Progenitor cell of endocrine pancreas (in vitro differentiated cells): ENCODE measurements around the gene DOCK4. TPM values are rescaled to one million over a fixed set of nuclear protein-coding genes. Genes with fewer than 3 reads are reported as not detected.

ENCODE experiments used
- DNase-seq: peaks from one replicate; pipeline ENCODE4 v3.0.0; 2021; ENCODE audit warnings: low spot score; ENCODE audit not compliant: unreplicated experiment
- H3K27ac Mint-ChIP-seq: 2 replicates; pipeline ENCODE4 v1.8.0; 2021; ENCODE audit warnings: mild to moderate bottlenecking, moderate library complexity, mixed read lengths
- H3K27me3 Mint-ChIP-seq: 2 replicates; pipeline ENCODE4 v1.8.0; 2021; ENCODE audit warnings: mixed read lengths
- H3K36me3 Mint-ChIP-seq: 2 replicates; pipeline ENCODE4 v1.8.0; 2022; ENCODE audit warnings: mixed read lengths; ENCODE audit not compliant: insufficient read depth
- H3K4me1 Mint-ChIP-seq: 2 replicates; pipeline ENCODE4 v1.8.0; 2021; ENCODE audit warnings: low read depth, mixed read lengths
- H3K4me3 Mint-ChIP-seq: 2 replicates; pipeline ENCODE4 v1.8.0; 2021; ENCODE audit warnings: low read depth, mild to moderate bottlenecking, moderate library complexity, mixed read lengths
- H3K9me3 Mint-ChIP-seq: 2 replicates; pipeline ENCODE4 v1.8.0; 2021; ENCODE audit warnings: low read depth, mixed read lengths
- CTCF ChIP-seq: fragments of 200-600 bp; sonication (generic); IDR thresholded peaks from one replicate; pipeline ENCODE4 v1.5.0; 2021; ENCODE audit warnings: antibody characterized with exemption, mild to moderate bottlenecking; ENCODE audit not compliant: unreplicated experiment
- total RNA-seq: library from RNA; stranded (reverse); gene quantifications from 2 replicates; pipeline ENCODE4 v1.2.1, GENCODE V29; 2021

DOCK4 gene
- total RNA-seq, 1 donor from 2014 or later: 28.8 TPM

GRCh38 chr7:112174192-112174591, 32.0 kb downstream of the DOCK4 start:
- Mint-ChIP-seq H3K27ac (no peak overlapping the region), H3K9me3 (no peaks in the 10 kb centered on the region)

GRCh38 chr7:112173568-112173905, 32.7 kb downstream of the DOCK4 start:
- H3K27ac Mint-ChIP-seq: no peak overlapping the region
- DNase-seq: no peak
- peaks cover 2% of the 10 kb centered on the region for H3K27me3 Mint-ChIP-seq
- H3K9me3 Mint-ChIP-seq: no peaks in the 10 kb centered on the region
- H3K36me3 Mint-ChIP-seq: peaks cover 2% of the 10 kb centered on the region
- peaks cover 5% of the 10 kb centered on the region for H3K4me1 Mint-ChIP-seq
- TF ChIP-seq CTCF: no peak
- H3K4me3 Mint-ChIP-seq: no peak overlapping the region

More at GRCh38 chr7:112174192-112174591, 32.0 kb downstream of the DOCK4 start:
- DNase-seq: no peak
- peaks cover 2% of the 10 kb centered on the region for H3K36me3 Mint-ChIP-seq
- peaks cover 5% of the 10 kb centered on the region for H3K4me1 Mint-ChIP-seq
- H3K27me3 Mint-ChIP-seq: peaks cover 2% of the 10 kb centered on the region
- no peak overlapping the region for H3K4me3 Mint-ChIP-seq
- TF ChIP-seq CTCF: no peak

GRCh38 chr7:112172870-112173567, 33.2 kb downstream of the DOCK4 start:
- H3K27me3 Mint-ChIP-seq: peaks cover under 1% of the 10 kb centered on the region
- no peak for DNase-seq
- peaks cover 5% of the 10 kb centered on the region for H3K4me1 Mint-ChIP-seq
- TF ChIP-seq CTCF: no peak
- H3K27ac Mint-ChIP-seq: no peak overlapping the region
- no peak overlapping the region for H3K4me3 Mint-ChIP-seq
- H3K36me3 Mint-ChIP-seq: peaks cover 2% of the 10 kb centered on the region
- H3K9me3 Mint-ChIP-seq: no peaks in the 10 kb centered on the region

- DNase-seq: no peak
- H3K27me3 Mint-ChIP-seq: no peaks in the 10 kb centered on the region
- no peak for TF ChIP-seq CTCF
- H3K27ac Mint-ChIP-seq: no peak overlapping the region
- peaks cover 3% of the 10 kb centered on the region for H3K4me1 Mint-ChIP-seq
- no peaks in the 10 kb centered on the region for H3K9me3 Mint-ChIP-seq
- no peak overlapping the region for H3K4me3 Mint-ChIP-seq
- H3K36me3 Mint-ChIP-seq: peaks cover 2% of the 10 kb centered on the region
Measured at GRCh38 chr7:112171673-112172072, 34.5 kb downstream of the DOCK4 start.

GRCh38 chr7:112168915-112169314, 37.3 kb downstream of the DOCK4 start:
- no peak overlapping the region for H3K4me3 Mint-ChIP-seq
- peaks cover 6% of the 10 kb centered on the region for H3K27me3 Mint-ChIP-seq
- H3K9me3 Mint-ChIP-seq: no peaks in the 10 kb centered on the region
- H3K36me3 Mint-ChIP-seq: peaks cover 2% of the 10 kb centered on the region
- no peak for DNase-seq
- H3K4me1 Mint-ChIP-seq: no peaks in the 10 kb centered on the region
- H3K27ac Mint-ChIP-seq: no peak overlapping the region
- no peak for TF ChIP-seq CTCF
